Lung microvascular endothelial cell (primary cell): ENCODE measurements around the gene TIAL1. TPM values are rescaled to one million over a fixed set of nuclear protein-coding genes. Genes with fewer than 3 reads are reported as not detected.
A peak's percentile ranks its signal among the peaks of the same experiment; 100 is the strongest.
"Not testable (repeated sequence)": the region's sequence is repeated elsewhere in the genome, so short reads cannot be mapped to it uniquely, and the experiment has no call there.

Experiments used
- DNase-seq, 2 donors: peaks; one replicate each; pipeline versions ENCODE4 v3.0.0 to v3.0.0-alpha.2; 2010; ENCODE audit warnings: low read depth in 2 of 2
- total RNA-seq: library from RNA; depleted of rRNA; stranded (reverse); fragments of >200 nt; gene quantifications from 2 replicates; pipeline ENCODE4 v1.2.1, GENCODE V29; 2014

TIAL1 gene
- total RNA-seq, 1 donor from 2014 or later: 18.1 TPM

GRCh38 chr10:119550827-119551226 lies 45.9 kb downstream of the TIAL1 start:
- DNase-seq: no peak

GRCh38 chr10:119549247-119549999 lies 47.3 kb downstream of the TIAL1 start:
- DNase-seq: no peak

DNA sequence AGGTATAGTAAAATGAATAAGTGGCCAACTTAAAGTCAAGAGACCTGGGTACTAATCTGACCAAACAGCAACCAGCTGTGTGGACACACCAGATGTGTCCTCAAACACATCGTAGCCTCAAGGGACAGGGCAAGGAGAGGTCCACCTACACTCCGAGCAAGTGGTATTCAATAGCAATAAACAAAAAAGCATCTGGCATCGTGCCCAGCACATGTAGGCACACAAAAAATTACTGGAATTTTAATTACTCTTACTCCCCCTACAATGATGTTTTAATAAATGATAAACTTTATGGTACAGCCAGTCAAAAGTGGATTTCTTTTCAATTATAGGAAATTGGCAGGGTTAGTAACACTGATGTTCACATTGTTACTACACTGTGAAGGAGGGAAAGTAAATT lies 50.8 kb downstream of the TIAL1 start:
- DNase-seq: no peak

DNA sequence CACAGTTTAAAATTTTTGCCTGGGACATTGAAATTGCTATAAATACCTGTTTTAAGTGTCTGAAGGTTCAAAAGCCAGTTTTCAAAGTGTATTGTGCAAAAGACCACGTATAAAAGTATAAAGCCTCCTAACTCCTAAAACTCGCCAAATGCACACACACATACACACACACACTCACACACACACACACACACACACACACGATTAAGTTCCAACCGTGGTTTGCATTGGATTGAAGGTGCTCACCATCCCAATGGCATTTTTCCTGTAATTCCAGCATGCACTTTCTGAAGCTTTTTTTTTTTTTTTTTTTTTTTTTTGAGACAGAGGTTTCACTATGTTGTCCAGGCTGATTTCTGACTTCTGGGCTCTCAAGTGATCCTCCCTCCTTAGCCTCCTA lies 51.5 kb downstream of the TIAL1 start:
- DNase-seq: no peak

GRCh38 chr10:119543814-119544642 lies 52.7 kb downstream of the TIAL1 start:
- DNase-seq: no peak

GRCh38 chr10:119542988-119543813 lies 53.6 kb downstream of the TIAL1 start:
- peak; percentile 57 to 66 for DNase-seq

GRCh38 chr10:119542357-119542987 lies 54.3 kb downstream of the TIAL1 start, which contains the start of gene RGS10:
Gene RGS10 (minus strand): TSS chr10:119542719. CDS start chr10:119542638, 81 bp downstream.
- peak in 1 of 2 donors; percentile 77 for DNase-seq

DNA sequence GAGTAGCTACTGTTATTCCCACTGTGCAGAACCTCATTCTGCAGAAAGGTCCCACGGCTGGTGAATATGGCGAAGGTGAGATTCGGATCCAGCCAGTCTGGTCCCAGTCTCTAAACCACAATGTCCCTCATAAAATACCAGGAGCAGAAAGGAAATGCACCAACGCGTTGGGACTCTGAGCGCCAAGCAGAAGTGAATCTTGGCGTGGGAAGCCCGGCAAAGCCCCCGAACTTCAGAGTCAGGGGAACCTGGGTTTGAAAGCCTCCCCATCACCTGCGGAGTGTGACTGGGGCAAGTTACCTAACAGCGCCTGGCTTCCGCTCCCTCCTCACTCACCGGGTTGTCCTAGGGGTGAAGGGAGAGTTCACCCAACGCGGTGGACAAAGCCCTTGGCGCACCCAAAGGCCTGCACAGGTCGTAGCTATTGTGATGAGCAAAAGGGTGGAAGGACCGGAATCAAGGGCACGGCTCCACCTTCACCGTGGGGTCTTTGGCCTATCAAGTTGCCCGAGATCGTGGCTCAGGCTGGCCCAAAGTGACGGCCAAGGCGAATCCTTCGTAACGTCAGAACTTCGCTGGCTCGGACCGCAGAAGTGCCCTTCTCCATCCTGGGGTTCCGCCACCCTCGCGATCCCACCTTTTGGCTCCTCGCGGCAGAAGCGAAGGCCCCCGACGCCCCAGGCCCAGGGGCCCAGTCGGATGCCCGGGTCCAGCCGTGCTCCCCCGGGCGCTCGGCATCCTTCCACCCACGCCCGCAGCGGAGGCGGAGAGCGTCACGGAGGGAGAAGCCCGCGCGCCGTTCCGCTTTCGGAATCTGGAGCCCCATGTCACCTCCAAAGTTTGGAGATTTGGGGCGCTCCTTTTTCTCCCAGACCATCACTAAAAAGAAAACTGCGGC lies 55.1 kb downstream of the TIAL1 start:
- DNase-seq: no peak

- DNase-seq: no peak
These were observed 55.7 kb downstream of the TIAL1 start for GRCh38 chr10:119541046-119541445.

GRCh38 chr10:119540038-119540437 lies 56.7 kb downstream of the TIAL1 start:
- DNase-seq: no peak

- no peak for DNase-seq
These were observed 57.4 kb downstream of the TIAL1 start for GRCh38 chr10:119539359-119539825.

DNA sequence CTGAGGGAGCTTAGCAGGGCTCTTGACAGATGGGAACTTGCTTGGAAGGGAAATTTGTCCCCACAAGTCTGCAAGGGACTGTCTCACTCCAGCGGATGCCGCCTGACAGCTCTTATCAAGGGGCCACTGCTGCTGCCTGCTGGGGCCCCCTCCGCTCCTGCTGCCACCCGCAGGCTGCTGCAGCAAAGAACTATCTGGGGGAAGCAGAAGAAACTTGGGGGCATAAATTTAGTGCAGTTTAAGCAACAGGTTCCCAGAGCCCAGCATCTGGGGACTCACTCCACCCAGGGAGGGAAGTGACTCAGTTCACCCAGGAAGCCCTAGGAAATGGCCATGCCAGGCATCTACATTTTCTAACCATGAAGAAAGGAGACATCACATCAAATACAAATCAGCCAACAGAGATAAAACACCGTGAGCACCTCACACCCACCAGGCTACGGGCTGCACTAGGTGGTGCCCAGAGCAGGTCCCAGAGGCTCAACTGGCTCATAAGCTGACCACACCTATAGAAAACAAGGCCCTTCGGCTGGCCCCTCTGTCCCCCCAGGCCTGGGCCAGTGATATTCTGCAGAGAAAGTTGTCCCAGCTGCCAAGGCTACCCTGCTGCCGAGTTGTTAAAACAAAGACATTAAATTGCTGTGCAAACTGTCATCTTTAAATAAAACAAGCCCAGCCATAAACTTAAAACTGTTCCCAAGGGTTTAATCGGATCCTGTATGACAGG lies 58.0 kb downstream of the TIAL1 start:
- DNase-seq: no peak

- no peak for DNase-seq
These were observed 58.7 kb downstream of the TIAL1 start for GRCh38 chr10:119537953-119538630.

GRCh38 chr10:119536508-119537025 lies 60.2 kb downstream of the TIAL1 start:
- DNase-seq: no peak

DNA sequence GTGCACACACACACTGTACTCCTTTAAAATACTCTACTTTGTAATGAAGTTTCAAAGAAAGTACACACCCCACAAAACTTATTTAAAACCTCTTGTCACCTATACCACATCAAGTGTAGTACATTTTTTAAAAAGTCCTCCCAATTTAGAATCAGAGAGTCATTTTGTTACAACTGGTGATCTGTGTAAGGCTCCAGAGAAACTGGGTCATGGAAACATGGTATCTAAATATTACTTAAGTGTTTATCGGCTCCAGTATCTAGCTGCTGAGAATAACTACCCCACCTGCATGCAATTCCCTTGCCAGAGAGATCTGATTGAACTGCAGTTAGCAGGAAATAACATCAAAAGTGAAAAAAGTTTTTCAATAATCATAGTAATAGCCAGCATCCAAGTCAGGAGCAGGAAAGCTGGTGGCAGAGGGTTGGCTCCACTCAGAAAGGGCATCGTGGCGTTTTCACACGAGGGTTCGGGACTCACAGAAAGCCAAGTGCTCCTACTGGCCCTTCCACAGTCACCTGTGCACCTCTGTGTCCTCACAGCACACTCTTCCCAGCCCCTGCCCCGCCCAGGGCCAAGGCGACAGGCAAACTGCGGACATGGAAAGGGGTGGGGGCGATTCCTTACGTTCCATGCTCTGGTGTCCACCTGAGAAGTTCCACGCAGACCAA lies 60.8 kb downstream of the TIAL1 start:
- DNase-seq: no peak

DNA sequence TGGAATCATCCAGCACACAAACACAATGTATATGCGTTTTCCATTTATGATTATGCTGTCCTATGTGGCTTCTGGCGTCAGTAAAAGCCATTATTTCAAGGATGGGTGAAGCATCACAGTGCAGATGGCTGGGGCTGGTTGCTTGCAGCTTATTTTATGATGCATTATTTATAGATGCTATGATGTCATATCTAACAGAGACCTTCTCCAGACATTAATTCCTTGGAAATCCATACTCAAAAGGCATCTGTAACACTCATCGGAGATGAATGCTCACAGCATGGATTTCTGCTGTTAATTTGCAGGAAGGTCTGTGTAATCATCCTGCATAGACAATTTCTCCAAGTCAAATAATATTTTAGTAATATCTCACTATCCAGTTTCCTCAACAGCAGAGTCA lies 61.5 kb downstream of the TIAL1 start:
- no peak for DNase-seq

DNA sequence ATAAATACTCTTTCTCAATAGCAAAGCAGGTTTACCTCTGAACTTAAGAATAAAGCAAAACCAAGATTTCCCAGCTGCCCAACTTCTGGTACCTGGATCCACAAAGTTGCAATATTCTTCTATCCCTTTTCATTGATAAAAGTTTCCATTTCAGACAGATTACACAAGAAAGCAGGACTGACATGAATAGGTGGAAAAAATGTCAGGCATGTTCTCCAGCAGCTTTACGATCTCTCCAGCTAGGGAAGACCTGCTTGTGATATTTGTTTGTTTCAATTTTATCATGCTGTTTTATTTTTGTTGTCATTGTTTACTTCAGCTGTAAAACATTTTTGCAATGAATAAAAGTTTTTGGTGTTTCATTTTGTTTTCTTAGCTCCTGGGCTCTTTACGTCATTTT lies 63.3 kb downstream of the TIAL1 start:
- no peak for DNase-seq

- DNase-seq: not testable (repeated sequence)
These were observed 64.0 kb downstream of the TIAL1 start for GRCh38 chr10:119532791-119533190.
